ENCODE measurements around the gene EPHB6. TPM values are rescaled to one million over a fixed set of nuclear protein-coding genes. Genes with fewer than 3 reads are reported as not detected.

The EPHB6 gene
- total and polyA plus RNA-seq, 3 donors from 2014 or later: 38.1 to 52.0 (median 47.3) TPM

DNA sequence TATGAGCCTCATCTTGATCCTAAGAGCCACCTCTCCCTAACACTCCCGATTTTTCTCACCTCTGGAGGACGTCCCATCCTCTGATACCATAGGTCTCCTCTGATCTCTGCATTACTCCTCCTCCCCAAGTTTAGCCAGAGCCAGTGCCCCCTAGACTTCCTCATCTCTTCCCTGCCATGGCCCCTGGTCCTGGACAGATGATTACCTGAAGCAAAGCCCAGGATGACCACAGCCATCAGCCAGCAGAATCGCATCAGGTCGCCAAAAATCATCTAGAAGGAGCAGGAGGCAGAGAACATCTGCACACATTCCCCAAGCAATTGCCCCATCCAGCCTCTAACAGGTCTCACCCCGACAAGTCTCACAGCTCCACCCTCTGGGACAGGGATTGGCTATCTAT is 19.0 kb downstream of the EPHB6 start:
- WGBS, 2 donors: 94 to 98% methylated on average over 5 of the region's 5 CpGs
- intact Hi-C loops (cut with DNase I; ENCODE audit: low total_unique reads): no loop called here
- Histone ChIP-seq H3K27ac (no peak overlapping the region), H3K36me3 (ENCODE audit: low read depth, missing control alignments) (no peaks in the 10 kb centered on the region), H3K9me3 (no peaks in the 10 kb centered on the region), H3K4me1 (no peaks in the 10 kb centered on the region), H3K4me3 (no peak overlapping the region), H3K27me3 (no peaks in the 10 kb centered on the region)
- no peak for TF ChIP-seq POLR2A (IDR thresholded peaks at IDR 0.05)
- TF ChIP-seq, protein P1, sequence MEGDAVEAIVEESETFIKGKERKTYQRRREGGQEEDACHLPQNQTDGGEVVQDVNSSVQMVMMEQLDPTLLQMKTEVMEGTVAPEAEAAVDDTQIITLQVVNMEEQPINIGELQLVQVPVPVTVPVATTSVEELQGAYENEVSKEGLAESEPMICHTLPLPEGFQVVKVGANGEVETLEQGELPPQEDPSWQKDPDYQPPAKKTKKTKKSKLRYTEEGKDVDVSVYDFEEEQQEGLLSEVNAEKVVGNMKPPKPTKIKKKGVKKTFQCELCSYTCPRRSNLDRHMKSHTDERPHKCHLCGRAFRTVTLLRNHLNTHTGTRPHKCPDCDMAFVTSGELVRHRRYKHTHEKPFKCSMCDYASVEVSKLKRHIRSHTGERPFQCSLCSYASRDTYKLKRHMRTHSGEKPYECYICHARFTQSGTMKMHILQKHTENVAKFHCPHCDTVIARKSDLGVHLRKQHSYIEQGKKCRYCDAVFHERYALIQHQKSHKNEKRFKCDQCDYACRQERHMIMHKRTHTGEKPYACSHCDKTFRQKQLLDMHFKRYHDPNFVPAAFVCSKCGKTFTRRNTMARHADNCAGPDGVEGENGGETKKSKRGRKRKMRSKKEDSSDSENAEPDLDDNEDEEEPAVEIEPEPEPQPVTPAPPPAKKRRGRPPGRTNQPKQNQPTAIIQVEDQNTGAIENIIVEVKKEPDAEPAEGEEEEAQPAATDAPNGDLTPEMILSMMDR (IDR thresholded peaks at IDR 0.05): no peak
- no peak for DNase-seq

DNA sequence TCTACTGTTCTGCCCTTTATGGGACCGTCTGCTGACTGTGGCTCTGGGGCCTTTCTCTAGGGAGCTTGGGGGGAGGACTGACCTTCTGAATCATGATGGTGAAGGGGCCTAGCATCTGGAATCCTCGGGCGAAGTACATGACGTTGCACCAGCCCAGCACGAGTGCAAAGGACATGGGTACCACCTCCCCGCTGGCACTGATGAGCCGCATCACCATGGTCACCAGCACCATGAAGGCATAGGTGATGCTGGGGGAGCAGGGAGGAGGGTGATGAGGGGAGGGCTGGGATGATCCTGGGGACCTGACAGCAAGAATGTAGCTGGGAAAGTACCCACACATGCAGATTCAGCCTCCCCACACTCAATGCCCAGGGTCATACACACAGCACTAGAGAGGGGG is 19.5 kb downstream of the EPHB6 start:
- Histone ChIP-seq H3K9me3 (no peaks in the 10 kb centered on the region), H3K27me3 (no peaks in the 10 kb centered on the region), H3K4me1 (no peaks in the 10 kb centered on the region), H3K4me3 (no peak overlapping the region), H3K36me3 (ENCODE audit: low read depth, missing control alignments) (no peaks in the 10 kb centered on the region), H3K27ac (no peak overlapping the region)
- no peak for DNase-seq
- TF ChIP-seq, protein P1 (IDR thresholded peaks at IDR 0.05): no peak
- TF ChIP-seq POLR2A (IDR thresholded peaks at IDR 0.05): no peak
- intact Hi-C loops (cut with DNase I; ENCODE audit: low total_unique reads): no loop called here
- WGBS, 2 donors: 87 to 94% methylated on average over 7 of the region's 7 CpGs

DNA sequence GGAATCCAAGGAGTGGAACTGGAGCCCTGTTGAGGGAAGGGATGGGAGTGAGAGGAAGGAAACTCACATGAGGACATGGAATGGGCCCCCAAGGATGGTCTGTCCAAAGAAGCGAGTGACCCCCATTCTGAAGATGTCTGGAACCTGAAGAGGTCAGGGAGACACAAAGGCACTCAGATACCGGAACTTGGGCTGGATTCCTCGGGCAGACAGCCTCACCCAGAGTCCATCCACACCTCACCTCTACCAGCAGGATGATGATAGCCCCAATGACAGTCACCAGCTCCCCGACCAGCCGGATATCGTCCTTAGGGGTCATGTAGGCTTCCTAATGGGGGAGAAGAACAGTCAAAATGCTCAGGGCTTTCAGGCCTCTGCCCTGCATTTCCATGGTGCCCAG is 20.0 kb downstream of the EPHB6 start:
- no peaks in the 10 kb centered on the region for H3K36me3 ChIP-seq (ENCODE audit: low read depth, missing control alignments)
- no peak overlapping the region for H3K4me3 ChIP-seq
- H3K27me3 ChIP-seq: no peaks in the 10 kb centered on the region
- TF ChIP-seq, protein P1 (IDR thresholded peaks at IDR 0.05): no peak
- TF ChIP-seq POLR2A (IDR thresholded peaks at IDR 0.05): no peak
- DNase-seq: no peak
- H3K9me3 ChIP-seq: no peaks in the 10 kb centered on the region
- intact Hi-C loops (cut with DNase I; ENCODE audit: low total_unique reads): no loop called here
- H3K27ac ChIP-seq: no peak overlapping the region
- WGBS, 2 donors: 90 to 94% methylated on average over 6 of the region's 6 CpGs
- H3K4me1 ChIP-seq: no peaks in the 10 kb centered on the region

DNA sequence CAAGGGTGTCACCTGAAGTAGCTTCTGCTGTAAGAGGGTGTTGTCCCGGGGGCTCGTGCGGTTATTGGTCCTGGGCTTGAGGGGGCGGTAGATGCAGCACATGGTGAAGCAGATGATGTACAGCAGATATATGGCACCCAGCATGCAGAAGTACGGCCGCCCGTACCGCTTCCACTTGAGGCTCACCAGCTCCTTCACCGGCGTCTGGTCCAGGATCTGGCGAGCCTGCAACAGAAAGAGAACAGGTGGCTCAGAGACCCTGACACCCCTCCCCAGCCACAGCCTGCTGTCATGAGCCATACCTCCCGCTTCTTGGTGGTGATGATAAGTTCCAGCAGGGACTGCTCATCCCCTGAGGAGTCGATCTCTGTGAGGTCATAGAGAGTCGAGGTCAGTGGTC is 20.6 kb downstream of the EPHB6 start:
- Histone ChIP-seq H3K9me3 (no peaks in the 10 kb centered on the region), H3K27ac (no peak overlapping the region), H3K4me1 (no peaks in the 10 kb centered on the region), H3K36me3 (ENCODE audit: low read depth, missing control alignments) (no peaks in the 10 kb centered on the region), H3K4me3 (no peak overlapping the region), H3K27me3 (no peaks in the 10 kb centered on the region)
- TF ChIP-seq POLR2A (IDR thresholded peaks at IDR 0.05): no peak
- TF ChIP-seq, protein P1 (IDR thresholded peaks at IDR 0.05): no peak
- DNase-seq: no peak
- 86 to 92% methylated on average over 6 to 14 of the region's 14 CpGs for WGBS, 2 donors
- intact Hi-C loops (cut with DNase I; ENCODE audit: low total_unique reads): no loop called here

DNA sequence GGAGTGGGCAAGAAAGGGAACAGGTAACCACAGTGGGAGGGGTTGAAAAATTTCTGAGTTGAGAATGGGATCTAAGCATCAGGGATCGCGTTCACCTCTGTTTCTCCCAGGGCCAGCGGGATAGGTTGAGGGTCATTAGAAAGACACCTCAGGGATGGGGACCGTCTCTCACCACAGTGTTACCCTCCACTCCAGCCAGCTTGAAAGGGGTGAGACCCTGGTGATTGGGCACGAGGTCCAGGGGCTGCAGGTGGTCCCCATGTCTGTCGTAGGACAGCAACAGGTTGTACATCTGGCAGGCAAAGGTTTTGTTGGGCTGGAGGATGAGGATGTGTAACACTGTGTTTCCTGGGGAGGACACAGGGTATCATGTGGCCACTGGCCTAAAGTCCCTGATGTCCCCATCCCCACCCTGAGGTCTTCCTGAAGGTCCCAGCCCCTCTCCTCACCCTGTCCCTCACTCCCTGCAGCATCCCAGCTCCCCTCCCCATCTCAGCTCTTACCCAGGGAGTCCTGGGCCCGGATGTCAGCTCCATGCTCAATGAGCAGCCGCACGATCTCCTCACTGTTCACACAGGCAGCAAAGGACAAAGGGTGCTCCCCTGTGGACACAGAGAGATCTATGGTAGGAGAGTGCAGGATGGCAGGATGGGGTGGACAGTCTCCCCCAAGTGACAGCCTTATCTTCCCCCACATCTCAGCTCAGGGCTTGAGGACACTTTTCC is 21.5 kb downstream of the EPHB6 start:
- H3K27me3 ChIP-seq: no peaks in the 10 kb centered on the region
- H3K4me3 ChIP-seq: no peak overlapping the region
- no peak for DNase-seq
- H3K27ac ChIP-seq: no peak overlapping the region
- intact Hi-C loops (cut with DNase I; ENCODE audit: low total_unique reads): no loop called here
- no peak for TF ChIP-seq POLR2A (IDR thresholded peaks at IDR 0.05)
- TF ChIP-seq, protein P1 (IDR thresholded peaks at IDR 0.05): no peak
- no peaks in the 10 kb centered on the region for H3K9me3 ChIP-seq
- no peaks in the 10 kb centered on the region for H3K36me3 ChIP-seq (ENCODE audit: low read depth, missing control alignments)
- 88 to 89% methylated on average over 6 to 9 of the region's 9 CpGs for WGBS, 2 donors
- no peaks in the 10 kb centered on the region for H3K4me1 ChIP-seq
